DMS114 treated with DMSO at 0.1 percent for 48 hours (cell line): Measurements from ENCODE around the gene ACD.

Experiments
- DNase-seq: peaks from one replicate; lab custom pipeline; 2025; ENCODE audit not compliant: unreplicated experiment; lab: John Stamatoyannopoulos, UW

Gene ACD

GRCh38 chr16:67676516-67676915, 16.5 kb upstream of the ACD start:
- no peak for DNase-seq

- no peak for DNase-seq
Observed at GRCh38 chr16:67675999-67676398, 15.9 kb upstream of the ACD start.

GRCh38 chr16:67675579-67675935, 15.5 kb upstream of the ACD start:
- DNase-seq = no peak

- no peak for DNase-seq
Observed at GRCh38 chr16:67674851-67675578, 15.0 kb upstream of the ACD start.

GRCh38 chr16:67673712-67674580, 13.9 kb upstream of the ACD start:
- DNase-seq = no peak

GRCh38 chr16:67672739-67673662, 12.9 kb upstream of the ACD start:
- DNase-seq = peak; percentile 19

- no peak for DNase-seq
Observed at GRCh38 chr16:67672306-67672705, 12.2 kb upstream of the ACD start.

- no peak for DNase-seq
Observed at GRCh38 chr16:67669499-67670101, 9.5 kb upstream of the ACD start.

- no peak for DNase-seq
Observed at GRCh38 chr16:67668495-67669157, 8.6 kb upstream of the ACD start.

- DNase-seq = peak; percentile 89
Observed at GRCh38 chr16:67667817-67668494, 7.9 kb upstream of the ACD start.

GRCh38 chr16:67667453-67667816, 7.4 kb upstream of the ACD start:
- DNase-seq = no peak

- DNase-seq = peak; percentile 19
Observed at GRCh38 chr16:67666559-67667452, 6.7 kb upstream of the ACD start, which contains the start of the genes C16orf86 and ENKD1. Gene C16orf86 (plus strand): TSS chr16:67666814. CDS start chr16:67666971, 157 bp downstream. Gene ENKD1 (minus strand): TSS chr16:67666750. CDS start chr16:67666442, 308 bp downstream.

GRCh38 chr16:67666032-67666551, 6.0 kb upstream of the ACD start:
- DNase-seq = no peak

GRCh38 chr16:67665598-67665997, 5.5 kb upstream of the ACD start:
- DNase-seq = no peak

- DNase-seq = no peak
Observed at GRCh38 chr16:67664871-67665270, 4.8 kb upstream of the ACD start.

GRCh38 chr16:67664258-67664657, 4.2 kb upstream of the ACD start:
- DNase-seq = no peak

GRCh38 chr16:67663877-67664222, 3.8 kb upstream of the ACD start:
- DNase-seq = no peak

GRCh38 chr16:67663151-67663876, 3.3 kb upstream of the ACD start:
- DNase-seq = no peak
